HepG2 (cell line): ENCODE results near the gene OSM. TPM values are rescaled to one million over a fixed set of nuclear protein-coding genes. Genes with fewer than 3 reads are reported as not detected.

Experiments used
- ATAC-seq: fragments of 200-7000 bp; cut with Tn5 transposase; 3 replicates; pipeline ENCODE4 v1.9.1; 2020; ENCODE audit warnings: mild to moderate bottlenecking, moderate library complexity
- BruUV-seq: library from RNA; stranded (reverse); fragments of 400-500 nt; replicated peaks from 2 replicates; lab custom pipeline; 2021; lab: Mats Ljungman, UMichigan
- CTCF ChIA-PET: fragments of 300-600 bp; formaldehyde crosslinking; extraction: SDS; loops from one replicate; lab custom pipeline; 2021; ENCODE audit warnings: low total read pairs, inconsistent platforms, low intra/inter-chr PET ratio; lab: Yijun Ruan, JAX
- POLR2A ChIA-PET: fragments of 350-600 bp; sonication (Branson Sonifier 250); formaldehyde crosslinking; loops from one replicate; lab custom pipeline; 2020; ENCODE audit warnings: antibody characterized with exemption, inconsistent platforms; lab: Yijun Ruan, JAX
- DNase-seq: peaks from one replicate; pipeline ENCODE4 v3.0.0-alpha.2; 2015; ENCODE audit warnings: low spot score
- FAIRE-seq: peaks from 3 replicates; lab custom pipeline; 2011; peaks lifted over from hg19 to GRCh38; lab: Jason Lieb, UNC
- H2AFZ ChIP-seq: one replicate; pipeline ENCODE4 v1.6.1; 2011; ENCODE audit warnings: low read length, inconsistent platforms
- H3K27ac ChIP-seq: fragments of 300-600 bp; 3 replicates; pipeline ENCODE4 v1.8.0; 2011; ENCODE audit warnings: mixed run types, mild to moderate bottlenecking, mixed read lengths, low read length, inconsistent platforms; ENCODE audit not compliant: insufficient read depth; ENCODE audit errors: extremely low read length
- H3K27me3 ChIP-seq, 2 experiments: fragments of 200-600 bp in 1 of 2; 2 replicates in 1 of 2; 3 replicates in 1 of 2; pipeline versions ENCODE4 v1.6.0 to v1.8.0; 2011; ENCODE audit warnings: low read length in 2 of 2, mild to moderate bottlenecking in 2 of 2, moderate library complexity in 2 of 2, inconsistent platforms in 1 of 2; ENCODE audit not compliant: insufficient read depth in 2 of 2, control insufficient read depth in 1 of 2
- H3K36me3 ChIP-seq, 2 experiments: fragments of 200-600 bp in 1 of 2; replicated peaks in 1 of 2; 2 replicates in 1 of 2; 3 replicates in 1 of 2; pipeline versions ENCODE4 v1.5.1 to v1.8.0; 2011; ENCODE audit warnings: low read length in 2 of 2, inconsistent platforms in 1 of 2; ENCODE audit not compliant: insufficient read depth in 2 of 2, control insufficient read depth in 1 of 2
- H3K4me1 ChIP-seq: 2 replicates; pipeline ENCODE4 v1.5.1; 2012; ENCODE audit warnings: low read length, inconsistent platforms; ENCODE audit not compliant: insufficient read depth
- H3K4me2 ChIP-seq: 2 replicates; pipeline ENCODE4 v1.6.0; 2011; ENCODE audit warnings: low read depth, low read length, inconsistent platforms
- H3K4me3 ChIP-seq, 3 experiments: fragments of 200-600 bp in 1 of 3; sonication (generic), shearing (Covaris generic) in 1 of 3; replicated peaks in 1 of 3; 2 replicates each; pipeline ENCODE4 v1.5.1; 2011 to 2016; ENCODE audit warnings: low read length in 3 of 3, inconsistent platforms in 2 of 3, low read depth in 2 of 3, mild to moderate bottlenecking in 2 of 3, control low read depth in 1 of 3, mixed read lengths in 1 of 3; ENCODE audit not compliant: insufficient read depth in 1 of 3
- H3K79me2 ChIP-seq: one replicate; pipeline ENCODE4 v1.6.1; 2011; ENCODE audit warnings: low read length, inconsistent platforms; ENCODE audit not compliant: insufficient read depth
- H3K9ac ChIP-seq: 2 replicates; pipeline ENCODE4 v1.6.0; 2011; ENCODE audit warnings: mild to moderate bottlenecking, low read depth, low read length, inconsistent platforms; ENCODE audit not compliant: insufficient read depth
- H3K9me3 ChIP-seq: 2 replicates; pipeline ENCODE4 v1.5.1; 2012; ENCODE audit warnings: mild to moderate bottlenecking, low read length
- H4K20me1 ChIP-seq: 2 replicates; pipeline ENCODE4 v1.6.0; 2011; ENCODE audit warnings: inconsistent platforms, mild to moderate bottlenecking, low read length, moderate library complexity; ENCODE audit not compliant: insufficient read depth
- EEA1 ChIP-seq: sonication (generic); formaldehyde crosslinking; IDR thresholded peaks from 2 replicates; pipeline ENCODE4 v1.5.1; 2020; ENCODE audit warnings: mild to moderate bottlenecking, missing genetic modification reagents, borderline replicate concordance
- ESRRA ChIP-seq: sonication (generic); formaldehyde crosslinking; IDR thresholded peaks from 2 replicates; pipeline ENCODE4 v1.5.1; 2020; ENCODE audit warnings: mild to moderate bottlenecking, low read depth, missing genetic modification reagents
- HIVEP1 ChIP-seq: sonication (generic); formaldehyde crosslinking; IDR thresholded peaks from 2 replicates; pipeline ENCODE4 v1.4.0; 2020; ENCODE audit warnings: mild to moderate bottlenecking, missing genetic modification reagents
- IKZF4 ChIP-seq: sonication (generic); formaldehyde crosslinking; IDR thresholded peaks from 2 replicates; pipeline ENCODE4 v1.5.1; 2020; ENCODE audit warnings: borderline replicate concordance, mild to moderate bottlenecking, low read depth, missing genetic modification reagents; ENCODE audit errors: not compliant biosample characterization
- KDM4B ChIP-seq: sonication (generic); formaldehyde crosslinking; IDR thresholded peaks from 2 replicates; pipeline ENCODE4 v1.4.0; 2020; ENCODE audit warnings: missing genetic modification reagents
- KLF11 ChIP-seq: IDR thresholded peaks from 2 replicates; pipeline ENCODE4 v1.6.1; 2016; ENCODE audit warnings: missing compliant biosample characterization
- PHF5A ChIP-seq: IDR thresholded peaks from one replicate; pipeline ENCODE4 v1.6.1; 2018; ENCODE audit warnings: low read depth, missing genetic modification reagents; ENCODE audit not compliant: unreplicated experiment
- POLR2A ChIP-seq, 2 experiments: IDR thresholded peaks; 2 replicates each; pipeline ENCODE4 v1.6.1; 2011; ENCODE audit warnings: low read depth in 2 of 2, low read length in 2 of 2, mild to moderate bottlenecking in 1 of 2, moderate library complexity in 1 of 2; ENCODE audit not compliant: insufficient read depth in 1 of 2
- RBFOX2 ChIP-seq: fragments of 200-400 bp; formaldehyde crosslinking; IDR thresholded peaks from 2 replicates; pipeline ENCODE4 v1.6.1; 2017; ENCODE audit warnings: low read depth, mild to moderate bottlenecking, low read length
- RFXAP ChIP-seq: sonication (generic); formaldehyde crosslinking; IDR thresholded peaks from 2 replicates; pipeline ENCODE4 v1.4.0; 2020; ENCODE audit warnings: missing genetic modification reagents, borderline replicate concordance
- RXRA ChIP-seq: sonication (generic); formaldehyde crosslinking; IDR thresholded peaks from 2 replicates; pipeline ENCODE4 v1.5.1; 2020; ENCODE audit warnings: missing genetic modification reagents
- SOX13 ChIP-seq, 3 experiments: fragments of 450-650 bp in 1 of 3; sonication (generic) in 1 of 3; formaldehyde crosslinking in 1 of 3; IDR thresholded peaks in 2 of 3; conservative IDR thresholded peaks in 1 of 3; 2 replicates each; pipeline versions ENCODE4 v1.5.0 to v1.6.1; 2016 to 2020; ENCODE audit warnings: antibody characterized with exemption in 1 of 3, mild to moderate bottlenecking in 1 of 3, missing compliant biosample characterization in 1 of 3, missing genetic modification reagents in 1 of 3, moderate library complexity in 1 of 3
- THYN1 ChIP-seq: sonication (generic); formaldehyde crosslinking; IDR thresholded peaks from 2 replicates; pipeline ENCODE4 v1.8.1; 2023; ENCODE audit warnings: low read depth, mild to moderate bottlenecking, moderate library complexity, missing genetic modification reagents, borderline replicate concordance
- YY1 ChIP-seq: IDR thresholded peaks from 2 replicates; pipeline ENCODE4 v1.6.1; 2011; ENCODE audit warnings: low read length, low read depth, moderate library complexity, mild to moderate bottlenecking; ENCODE audit not compliant: insufficient read depth, insufficient replicate concordance
- ZNF138 ChIP-seq: sonication (generic); formaldehyde crosslinking; IDR thresholded peaks from 2 replicates; pipeline ENCODE4 v1.5.0; 2020; ENCODE audit warnings: mild to moderate bottlenecking, low read depth, missing genetic modification reagents
- ZNF282 ChIP-seq: fragments of 450-650 bp; IDR thresholded peaks from 2 replicates; pipeline ENCODE4 v1.6.1; 2018; ENCODE audit not compliant: partially characterized antibody
- ZNF678 ChIP-seq: sonication (generic); formaldehyde crosslinking; IDR thresholded peaks from 2 replicates; pipeline ENCODE4 v1.4.0; 2020; ENCODE audit warnings: mild to moderate bottlenecking, missing genetic modification reagents
- ZNF792 ChIP-seq: IDR thresholded peaks from 2 replicates; pipeline ENCODE4 v1.6.1; 2016
- WGBS: methylation state at CpG from one replicate; pipeline ENCODE4 v1.1.6; 2017; ENCODE audit warnings: low lambda C conversion rate; 5-methylcytosine and 5-hydroxymethylcytosine counted together
- in situ Hi-C: cut with HindIII; loops from 2 replicates; pipeline ENCODE4 v1.10.0; 2017; ENCODE audit warnings: low pct_unique_long_range_greater_than_20kb; ENCODE audit not compliant: extremely low pct_ligation_motif_present
- intact Hi-C: fragments of 100-400 bp; cut with micrococcal nuclease; formaldehyde crosslinking; loops from one replicate; pipeline ENCODE4 v1.10.0; 2022; ENCODE audit not compliant: unreplicated experiment
- polyA plus RNA-seq, 8 experiments: library from polyadenylated mRNA; depleted of rRNA in 3 of 8; stranded (reverse) in 7 of 8; unstranded in 1 of 8; fragments of >200 nt; fragmentation: Illumina TruSeq in 4 of 8; extraction: Trizol in 4 of 8; gene quantifications; 2 replicates each; pipeline versions ENCODE4 v1.2.1 to v1.2.3, GENCODE V29; 2011 to 2016; ENCODE audit warnings: low read depth in 4 of 8, missing spikeins in 1 of 8, mixed read lengths in 1 of 8; ENCODE audit not compliant: insufficient read depth in 1 of 8
- total RNA-seq, 5 experiments: library from RNA; depleted of rRNA; stranded (reverse); fragments of >200 nt; fragmentation: Illumina TruSeq; extraction: Trizol; gene quantifications; 2 replicates each; pipeline ENCODE4 v1.2.3, GENCODE V29; 2016; ENCODE audit warnings: low read depth in 1 of 5
- TF ChIP-seq, protein P1 (sequence below): IDR thresholded peaks from 2 replicates; pipeline ENCODE4 v1.6.1; 2016; ENCODE audit warnings: missing biosample characterization, missing genetic modification reagents, low read depth
- TF ChIP-seq, protein P2 (sequence below), 2 experiments: sonication (generic) in 1 of 2; formaldehyde crosslinking in 1 of 2; IDR thresholded peaks; 2 replicates each; pipeline versions ENCODE4 v1.5.1 to v1.6.1; 2011 to 2020; ENCODE audit warnings: borderline replicate concordance in 1 of 2, low read depth in 1 of 2, low read length in 1 of 2, mild to moderate bottlenecking in 1 of 2, missing genetic modification reagents in 1 of 2, moderate library complexity in 1 of 2

OSM gene
- total and polyA plus RNA-seq, 2 of the 13 experiments (the other 11 are each of a cell fraction or from before 2014, with no cell fraction given): not detected

DNA sequence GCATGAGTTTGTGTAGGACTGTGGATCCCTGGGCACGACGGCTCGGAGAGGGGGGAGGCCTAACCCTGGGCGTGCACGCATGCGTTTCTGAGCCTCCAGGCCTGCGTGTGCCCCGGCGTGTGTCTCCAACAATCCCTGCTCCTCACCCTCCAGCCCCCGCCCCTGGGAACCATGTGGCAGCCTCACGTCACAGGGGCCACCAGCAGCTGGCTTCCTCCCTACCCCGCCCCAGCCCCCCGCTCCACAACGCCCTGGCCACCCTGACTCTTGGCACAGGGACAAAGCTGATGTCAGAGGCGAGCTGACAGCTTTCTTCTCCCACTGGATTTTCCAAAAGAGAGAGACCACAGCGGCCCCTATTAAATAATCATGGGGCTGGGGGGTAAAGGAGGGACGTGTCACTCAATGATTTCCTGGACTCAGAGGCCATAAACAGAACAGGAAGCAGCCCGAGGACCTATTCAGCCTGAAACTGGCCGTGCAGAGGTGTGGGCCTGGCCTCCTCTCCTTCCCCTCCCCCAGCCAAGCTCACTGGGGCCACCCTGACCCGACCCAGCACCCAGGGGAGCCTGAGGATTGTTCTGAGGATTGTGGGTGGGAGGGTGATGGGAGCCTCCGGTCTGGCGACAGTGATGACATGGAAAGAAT is 13.3 kb downstream of the OSM start:
- WGBS: 72% methylated on average over 17 of the region's 22 CpGs
- intact Hi-C loops (no loop called here), in situ Hi-C loops (no loop called here)
- H3K36me3 ChIP-seq: no peaks in the 10 kb centered on the region
- H2AFZ ChIP-seq: no peak overlapping the region
- TF ChIP-seq KDM4B (CRISPR knock-in tag) (no peak), PHF5A (no peak), KLF11 (CRISPR knock-in tag) (no peak), SOX13 (IDR thresholded peaks at IDR 0.05) (no peak), SOX13 (CRISPR knock-in tag; conservative IDR thresholded peaks at IDR 0.05 in 1 of 2, IDR thresholded peaks at IDR 0.05 in 1 of 2) (no peak), ZNF282 (no peak), ZNF138 (no peak), ZNF678 (CRISPR knock-in tag) (no peak), YY1 (no peak), IKZF4 (CRISPR knock-in tag) (no peak), RBFOX2 (no peak), ZNF792 (CRISPR knock-in tag) (no peak), RXRA (CRISPR knock-in tag) (no peak), EEA1 (no peak), HIVEP1 (CRISPR knock-in tag) (no peak), ESRRA (CRISPR knock-in tag) (no peak), POLR2A (IDR thresholded peaks at IDR 0.05; ENCODE audit: insufficient read depth in 1 of 2, low read depth in 2 of 2, low read length in 2 of 2) (no peak), THYN1 (CRISPR knock-in tag) (no peak), RFXAP (CRISPR knock-in tag) (no peak)
- TF ChIP-seq, protein P1, sequence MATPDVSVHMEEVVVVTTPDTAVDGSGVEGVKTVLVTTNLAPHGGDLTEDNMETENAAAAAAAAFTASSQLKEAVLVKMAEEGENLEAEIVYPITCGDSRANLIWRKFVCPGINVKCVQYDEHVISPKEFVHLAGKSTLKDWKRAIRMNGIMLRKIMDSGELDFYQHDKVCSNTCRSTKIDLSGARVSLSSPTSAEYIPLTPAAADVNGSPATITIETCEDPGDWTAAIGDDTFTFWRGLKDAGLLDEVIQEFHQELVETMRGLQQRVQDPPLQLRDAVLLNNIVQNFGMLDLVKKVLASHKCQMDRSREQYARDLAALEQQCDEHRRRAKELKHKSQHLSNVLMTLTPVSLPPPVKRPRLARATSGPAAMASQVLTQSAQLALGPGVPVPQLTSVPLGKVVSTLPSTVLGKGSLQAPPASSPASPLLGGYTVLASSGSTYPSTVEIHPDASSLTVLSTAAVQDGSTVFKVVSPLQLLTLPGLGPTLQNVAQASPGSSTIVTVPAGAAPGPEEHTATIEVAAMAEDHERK (CRISPR knock-in tag): no peak
- TF ChIP-seq, protein P2, sequence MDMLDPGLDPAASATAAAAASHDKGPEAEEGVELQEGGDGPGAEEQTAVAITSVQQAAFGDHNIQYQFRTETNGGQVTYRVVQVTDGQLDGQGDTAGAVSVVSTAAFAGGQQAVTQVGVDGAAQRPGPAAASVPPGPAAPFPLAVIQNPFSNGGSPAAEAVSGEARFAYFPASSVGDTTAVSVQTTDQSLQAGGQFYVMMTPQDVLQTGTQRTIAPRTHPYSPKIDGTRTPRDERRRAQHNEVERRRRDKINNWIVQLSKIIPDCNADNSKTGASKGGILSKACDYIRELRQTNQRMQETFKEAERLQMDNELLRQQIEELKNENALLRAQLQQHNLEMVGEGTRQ (IDR thresholded peaks at IDR 0.05; ENCODE audit: low read depth, low read length): no peak
- TF ChIP-seq, protein P2 (CRISPR knock-in tag; IDR thresholded peaks at IDR 0.05; ENCODE audit: borderline replicate concordance): no peak
- H3K4me2 ChIP-seq: no peak overlapping the region
- H3K79me2 ChIP-seq: no peaks in the 10 kb centered on the region
- H3K4me1 ChIP-seq: peaks cover 67% of the 10 kb centered on the region
- no peaks in the 10 kb centered on the region for H4K20me1 ChIP-seq
- POLR2A ChIA-PET: no interaction called here
- DNase-seq: no peak
- no peak overlapping the region for H3K4me3 ChIP-seq
- peaks cover 0 to 8% of the 10 kb centered on the region in 2 experiments; a peak in 2 of 5 replicates for H3K27me3 ChIP-seq
- ATAC-seq: no peak
- no peak overlapping the region for H3K9ac ChIP-seq
- no peak for FAIRE-seq
- H3K9me3 ChIP-seq: no peaks in the 10 kb centered on the region
- CTCF ChIA-PET: no interaction called here
- BruUV-seq: no TSS peak
- H3K27ac ChIP-seq: no peak overlapping the region
